Measurements from ENCODE around the gene CDR2. TPM values are rescaled to one million over a fixed set of nuclear protein-coding genes. Genes with fewer than 3 reads are reported as not detected.

Gene CDR2
- total and polyA plus RNA-seq, 2 of the 13 experiments (the other 11 are each of a cell fraction or from before 2014, with no cell fraction given): 59.0 to 78.9 TPM

- TF ChIP-seq ZNF609 (CRISPR knock-in tag; IDR thresholded peaks at IDR 0.05; ENCODE audit: borderline replicate concordance) (no peak), PBX2 (CRISPR knock-in tag; IDR thresholded peaks at IDR 0.05) (no peak), U2AF1 (optimal IDR thresholded peaks at IDR 0.05; ENCODE audit: low read depth, low read length) (no peak), FOSL1 (CRISPR knock-in tag; IDR thresholded peaks at IDR 0.05; ENCODE audit: borderline replicate concordance) (no peak), PPARG (CRISPR knock-in tag; conservative IDR thresholded peaks at IDR 0.05) (no peak), TARDBP (CRISPR knock-in tag; IDR thresholded peaks at IDR 0.05) (no peak), ZMAT5 (CRISPR knock-in tag; IDR thresholded peaks at IDR 0.05; ENCODE audit: borderline replicate concordance, low read depth) (no peak), ZBTB46 (CRISPR knock-in tag; IDR thresholded peaks at IDR 0.05; ENCODE audit: borderline replicate concordance) (no peak), HOMEZ (CRISPR knock-in tag; IDR thresholded peaks at IDR 0.05; ENCODE audit: low read depth) (no peak), RAD51 (IDR thresholded peaks at IDR 0.05; ENCODE audit: borderline replicate concordance) (no peak), MIER2 (CRISPR knock-in tag; IDR thresholded peaks at IDR 0.05) (no peak), TBX3 (IDR thresholded peaks at IDR 0.05; ENCODE audit: borderline replicate concordance) (no peak), CAMTA2 (CRISPR knock-in tag; IDR thresholded peaks at IDR 0.05; ENCODE audit: borderline replicate concordance) (no peak), SALL2 (CRISPR knock-in tag; IDR thresholded peaks at IDR 0.05) (no peak), ZNF292 (CRISPR knock-in tag; IDR thresholded peaks at IDR 0.05; ENCODE audit: borderline replicate concordance, low read depth) (no peak), ZNF710 (CRISPR knock-in tag; IDR thresholded peaks at IDR 0.05; ENCODE audit: borderline replicate concordance) (no peak)
Measured at GRCh38 chr16:22296225-22297113, 78.0 kb downstream of the CDR2 start (continued).

Measured in HepG2 (cell line).